NOMO-1 treated with DMSO at 0.1 percent for 48 hours (cell line): Measurements from ENCODE around the gene FRG2B.
"Not testable (repeated sequence)": the region's sequence is repeated elsewhere in the genome, so short reads cannot be mapped to it uniquely, and the experiment has no call there.

Experiments used
- DNase-seq: peaks from one replicate; lab custom pipeline; 2025; ENCODE audit not compliant: unreplicated experiment; lab: John Stamatoyannopoulos, UW

Gene FRG2B

GRCh38 chr10:133626695-133627094, at the start of gene FRG2B:
TSS of gene FRG2B (minus strand) at chr10:133626795. CDS start at chr10:133626742, 53 bp downstream.
- not testable (repeated sequence) for DNase-seq

- not testable (repeated sequence) for DNase-seq
These were observed 40.9 kb upstream of the FRG2B start for GRCh38 chr10:133667446-133667845.

- not testable (repeated sequence) for DNase-seq
These were observed 37.1 kb upstream of the FRG2B start for GRCh38 chr10:133663544-133664160.

- not testable (repeated sequence) for DNase-seq
These were observed 34.5 kb upstream of the FRG2B start for GRCh38 chr10:133661122-133661521.

- DNase-seq, result not testable (repeated sequence)
These were observed 33.9 kb upstream of the FRG2B start for GRCh38 chr10:133660516-133660915.

- DNase-seq, result not testable (repeated sequence)
These were observed 30.7 kb upstream of the FRG2B start for GRCh38 chr10:133657276-133657675.

GRCh38 chr10:133648872-133649455, 22.4 kb upstream of the FRG2B start:
- DNase-seq, result not testable (repeated sequence)

GRCh38 chr10:133647075-133647748, 20.6 kb upstream of the FRG2B start:
- not testable (repeated sequence) for DNase-seq

GRCh38 chr10:133637846-133638235, 11.2 kb upstream of the FRG2B start:
- not testable (repeated sequence) for DNase-seq

GRCh38 chr10:133637202-133637845, 10.7 kb upstream of the FRG2B start:
- not testable (repeated sequence) for DNase-seq

GRCh38 chr10:133630723-133631249, 4.2 kb upstream of the FRG2B start:
- DNase-seq, result not testable (repeated sequence)

- DNase-seq, result not testable (repeated sequence)
These were observed 4.1 kb downstream of the FRG2B start for GRCh38 chr10:133622544-133622943.

- no peak for DNase-seq
These were observed 7.7 kb downstream of the FRG2B start for GRCh38 chr10:133618851-133619250.

- no peak for DNase-seq
These were observed 9.4 kb downstream of the FRG2B start for GRCh38 chr10:133617196-133617595.

GRCh38 chr10:133616371-133617130, 10.0 kb downstream of the FRG2B start:
- DNase-seq, result no peak

GRCh38 chr10:133614830-133615580, 11.6 kb downstream of the FRG2B start:
- DNase-seq, result no peak

- DNase-seq, result no peak
These were observed 12.9 kb downstream of the FRG2B start for GRCh38 chr10:133613699-133614098.

- DNase-seq, result no peak
These were observed 15.5 kb downstream of the FRG2B start for GRCh38 chr10:133611079-133611478.

- peak; percentile 40 for DNase-seq
These were observed 17.7 kb downstream of the FRG2B start for GRCh38 chr10:133608855-133609254.

- DNase-seq, result not testable (repeated sequence)
These were observed 23.2 kb downstream of the FRG2B start for GRCh38 chr10:133603434-133603833.
